ENCODE data around the gene LRMDA. TPM values are rescaled to one million over a fixed set of nuclear protein-coding genes. Genes with fewer than 3 reads are reported as not detected.

The LRMDA gene
- polyA plus RNA-seq, 3 donors, result 39.8 to 59.6 (median 56.4) TPM

DNA sequence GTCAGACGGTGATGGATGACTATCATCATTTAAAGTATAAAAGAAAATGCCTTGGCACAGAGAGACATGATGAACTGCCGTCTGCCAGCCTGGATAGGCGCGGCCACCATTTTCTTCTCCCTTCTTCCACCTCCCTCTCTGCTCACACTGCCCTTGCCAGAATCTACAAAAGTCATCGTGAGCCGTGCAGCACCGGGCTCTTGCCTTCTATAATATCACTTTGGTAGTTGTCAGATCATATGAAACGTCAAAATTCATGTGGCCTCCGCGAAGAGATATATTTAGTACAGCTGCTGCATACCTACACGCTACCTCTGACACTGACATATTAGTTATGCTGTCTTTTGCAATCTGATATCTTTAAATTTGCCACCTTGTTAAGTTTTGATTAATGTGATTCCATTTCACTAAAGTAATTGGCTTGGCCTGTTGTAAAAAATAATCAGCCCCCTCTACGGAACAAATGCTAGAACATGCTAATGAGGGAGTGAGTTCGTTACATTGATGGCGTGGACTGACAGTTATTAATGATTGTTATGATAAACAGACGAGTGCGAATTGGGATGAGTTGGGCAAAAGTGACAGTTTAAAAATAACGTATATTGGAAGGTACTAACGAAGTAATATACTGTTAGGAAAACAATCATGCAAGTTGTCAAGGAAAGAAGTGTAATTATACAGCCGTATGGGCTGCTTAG is 214.9 kb downstream of the LRMDA start:
- Mint-ChIP-seq H3K27ac (no peak overlapping the region), H3K36me3 (peaks cover 5 to 13% of the 10 kb centered on the region in 2 donors), H3K4me1 (peaks cover 27% of the 10 kb centered on the region), H3K9me3 (peaks cover 0 to 1% (median 0%) of the 10 kb centered on the region in 7 donors), H3K27me3 (ENCODE audit: low read depth in 3 of 3) (no peaks in the 10 kb centered on the region), H3K4me3 (no peak overlapping the region)
- H3K36me3 ChIP-seq (replicated peaks in 1 of 2; ENCODE audit: control insufficient read depth in 1 of 2, insufficient read depth in 2 of 2, low read length in 2 of 2), result peaks cover 0 to 6% of the 10 kb centered on the region in 2 donors
- no peaks in the 10 kb centered on the region for H3K9me3 ChIP-seq (replicated peaks in 1 of 2; ENCODE audit: control insufficient read depth in 1 of 2, insufficient read depth in 1 of 2, low read length in 2 of 2)
- intact Hi-C loops (cut with micrococcal nuclease), result no loop called here
- no peak overlapping the region for H3K4me2 ChIP-seq (replicated peaks; ENCODE audit: extremely low read depth, low read length, poor library complexity, severe bottlenecking)
- no peak overlapping the region for H3K4me3 ChIP-seq (replicated peaks in 1 of 3; ENCODE audit: low read depth in 2 of 3, low read length in 3 of 3)
- no peak overlapping the region for H3K27ac ChIP-seq (ENCODE audit: low read depth in 1 of 2, low read length in 2 of 2)
- TF ChIP-seq, protein P1, sequence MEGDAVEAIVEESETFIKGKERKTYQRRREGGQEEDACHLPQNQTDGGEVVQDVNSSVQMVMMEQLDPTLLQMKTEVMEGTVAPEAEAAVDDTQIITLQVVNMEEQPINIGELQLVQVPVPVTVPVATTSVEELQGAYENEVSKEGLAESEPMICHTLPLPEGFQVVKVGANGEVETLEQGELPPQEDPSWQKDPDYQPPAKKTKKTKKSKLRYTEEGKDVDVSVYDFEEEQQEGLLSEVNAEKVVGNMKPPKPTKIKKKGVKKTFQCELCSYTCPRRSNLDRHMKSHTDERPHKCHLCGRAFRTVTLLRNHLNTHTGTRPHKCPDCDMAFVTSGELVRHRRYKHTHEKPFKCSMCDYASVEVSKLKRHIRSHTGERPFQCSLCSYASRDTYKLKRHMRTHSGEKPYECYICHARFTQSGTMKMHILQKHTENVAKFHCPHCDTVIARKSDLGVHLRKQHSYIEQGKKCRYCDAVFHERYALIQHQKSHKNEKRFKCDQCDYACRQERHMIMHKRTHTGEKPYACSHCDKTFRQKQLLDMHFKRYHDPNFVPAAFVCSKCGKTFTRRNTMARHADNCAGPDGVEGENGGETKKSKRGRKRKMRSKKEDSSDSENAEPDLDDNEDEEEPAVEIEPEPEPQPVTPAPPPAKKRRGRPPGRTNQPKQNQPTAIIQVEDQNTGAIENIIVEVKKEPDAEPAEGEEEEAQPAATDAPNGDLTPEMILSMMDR (IDR thresholded peaks at IDR 0.05), result no peak
- 99% methylated on average over 10 of the region's 19 CpGs for WGBS (ENCODE audit: insufficient coverage)
- H4K20me1 ChIP-seq (ENCODE audit: insufficient read depth, low read length), result peaks cover 8% of the 10 kb centered on the region
- H3K9ac ChIP-seq (ENCODE audit: insufficient read depth, low read length, poor library complexity, severe bottlenecking), result no peak overlapping the region
- H3K79me2 ChIP-seq (ENCODE audit: insufficient read depth, low read length), result peaks cover 26% of the 10 kb centered on the region
- H3K4me1 ChIP-seq (ENCODE audit: control insufficient read depth in 1 of 2, insufficient read depth in 2 of 2, low read length in 2 of 2), result peaks cover 12 to 24% of the 10 kb centered on the region in 2 donors
- no peaks in the 10 kb centered on the region for H3K27me3 ChIP-seq (ENCODE audit: control insufficient read depth in 2 of 2, insufficient read depth in 2 of 2, low read length in 2 of 2)
- no peak overlapping the region for H2AFZ ChIP-seq (ENCODE audit: insufficient read depth, low read depth, low read length, poor library complexity, severe bottlenecking)
- DNase-seq, result no peak

DNA sequence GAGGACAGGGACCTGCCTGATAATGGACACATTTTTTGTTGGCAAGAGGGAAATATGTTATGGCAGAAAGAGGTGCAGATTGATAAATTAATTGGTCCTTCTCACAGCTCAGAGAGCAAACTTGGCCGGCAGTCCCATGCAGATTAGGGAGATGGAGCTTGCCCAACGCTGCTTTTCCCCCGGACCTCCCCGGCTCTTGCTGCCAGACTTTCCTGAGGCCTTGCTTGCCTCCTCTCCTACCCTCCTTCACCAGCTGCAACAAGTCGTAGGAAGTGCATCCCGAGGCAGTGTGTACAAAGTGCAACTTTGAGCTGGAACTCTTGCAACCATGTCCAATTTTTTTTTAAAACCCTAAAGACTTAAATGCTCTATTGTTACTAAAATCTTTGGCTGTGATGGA is 215.5 kb downstream of the LRMDA start:
- WGBS (ENCODE audit: insufficient coverage), result 100% methylated on average over 3 of the region's 6 CpGs
- H3K27me3 ChIP-seq (ENCODE audit: control insufficient read depth in 2 of 2, insufficient read depth in 2 of 2, low read length in 2 of 2), result no peaks in the 10 kb centered on the region

More for the DNA sequence above, 215.5 kb downstream of the LRMDA start:
- peaks cover 27% of the 10 kb centered on the region for H3K4me1 Mint-ChIP-seq
- H3K36me3 ChIP-seq (replicated peaks in 1 of 2; ENCODE audit: control insufficient read depth in 1 of 2, insufficient read depth in 2 of 2, low read length in 2 of 2), result peaks cover 0 to 6% of the 10 kb centered on the region in 2 donors
- peaks cover 25% of the 10 kb centered on the region for H3K79me2 ChIP-seq (ENCODE audit: insufficient read depth, low read length)
- DNase-seq, result no peak
- no peak overlapping the region for H3K4me3 Mint-ChIP-seq
- no peak overlapping the region for H3K27ac Mint-ChIP-seq
- H3K36me3 Mint-ChIP-seq, result peaks cover 5 to 12% of the 10 kb centered on the region in 2 donors
- peaks cover 8% of the 10 kb centered on the region for H4K20me1 ChIP-seq (ENCODE audit: insufficient read depth, low read length)
- no peaks in the 10 kb centered on the region for H3K27me3 Mint-ChIP-seq (ENCODE audit: low read depth in 3 of 3)
- TF ChIP-seq, protein P1 (IDR thresholded peaks at IDR 0.05), result no peak
- H3K27ac ChIP-seq (ENCODE audit: low read depth in 1 of 2, low read length in 2 of 2), result no peak overlapping the region
- no peak overlapping the region for H2AFZ ChIP-seq (ENCODE audit: insufficient read depth, low read depth, low read length, poor library complexity, severe bottlenecking)
- intact Hi-C loops (cut with micrococcal nuclease), result no loop called here
- H3K9me3 ChIP-seq (replicated peaks in 1 of 2; ENCODE audit: control insufficient read depth in 1 of 2, insufficient read depth in 1 of 2, low read length in 2 of 2), result no peaks in the 10 kb centered on the region
- peaks cover 12 to 24% of the 10 kb centered on the region in 2 donors for H3K4me1 ChIP-seq (ENCODE audit: control insufficient read depth in 1 of 2, insufficient read depth in 2 of 2, low read length in 2 of 2)
- peaks cover 0 to 1% (median 0%) of the 10 kb centered on the region in 7 donors for H3K9me3 Mint-ChIP-seq
- H3K4me3 ChIP-seq (replicated peaks in 1 of 3; ENCODE audit: low read depth in 2 of 3, low read length in 3 of 3), result no peak overlapping the region
- no peak overlapping the region for H3K4me2 ChIP-seq (replicated peaks; ENCODE audit: extremely low read depth, low read length, poor library complexity, severe bottlenecking)
- H3K9ac ChIP-seq (ENCODE audit: insufficient read depth, low read length, poor library complexity, severe bottlenecking), result no peak overlapping the region

Data from CD14-positive monocyte (primary cell).